Activated CD4-positive, alpha-beta T cell treated with anti-CD3 and anti-CD28 coated beads, Interleukin-2, amount 10 ng/mL, durations not matched to agents 24 days and 14 days (primary cell): ENCODE data around the gene RRAGB. TPM values are rescaled to one million over a fixed set of nuclear protein-coding genes. Genes with fewer than 3 reads are reported as not detected.

Source experiments
- DNase-seq: peaks from one replicate; pipeline ENCODE4 v3.0.0; 2022
- H3K27ac Mint-ChIP-seq: one replicate; pipeline ENCODE4 v1.8.0; 2022; ENCODE audit warnings: mild to moderate bottlenecking, mixed read lengths
- H3K27me3 Mint-ChIP-seq: one replicate; pipeline ENCODE4 v1.8.0; 2022; ENCODE audit warnings: mixed read lengths
- H3K36me3 Mint-ChIP-seq: one replicate; pipeline ENCODE4 v1.8.0; 2022; ENCODE audit warnings: low read depth, mild to moderate bottlenecking, mixed read lengths
- H3K4me1 Mint-ChIP-seq: one replicate; pipeline ENCODE4 v1.8.0; 2021; ENCODE audit warnings: mixed read lengths
- H3K4me3 Mint-ChIP-seq: one replicate; pipeline ENCODE4 v1.8.0; 2022; ENCODE audit warnings: mild to moderate bottlenecking, moderate library complexity, mixed read lengths
- H3K9me3 Mint-ChIP-seq: one replicate; pipeline ENCODE4 v1.8.0; 2021; ENCODE audit warnings: mixed read lengths
- intact Hi-C: fragments of 100-400 bp; cut with micrococcal nuclease; formaldehyde crosslinking; loops from one replicate; pipeline ENCODE4 v1.15.1; 2023
- total RNA-seq: library from RNA; stranded (reverse); gene quantifications from 2 replicates; pipeline ENCODE4 v1.2.3, GENCODE V29; 2022

RRAGB gene
- total RNA-seq, 1 donor from 2014 or later: 8.2 TPM

DNA sequence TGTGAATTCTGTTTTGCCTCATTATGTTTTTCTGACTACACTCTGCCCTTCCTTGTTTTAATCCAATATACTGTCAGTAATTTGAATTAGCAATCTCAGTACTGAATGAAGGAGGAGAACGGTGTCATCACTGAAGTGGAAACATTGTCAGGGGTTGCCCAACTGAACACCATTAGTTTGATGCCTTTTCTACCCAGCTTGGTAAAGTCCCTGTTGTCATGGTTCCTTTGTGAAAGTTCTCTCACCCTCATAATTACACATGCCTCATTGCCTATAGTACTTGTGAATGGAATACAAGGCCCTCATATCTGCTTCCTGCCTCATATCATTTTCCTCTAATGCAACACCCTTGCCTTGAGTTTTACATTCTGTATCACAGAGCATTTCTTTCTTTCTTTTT lies 76.9 kb downstream of the RRAGB start:
- no peaks in the 10 kb centered on the region for H3K9me3 Mint-ChIP-seq
- no peak overlapping the region for H3K27ac Mint-ChIP-seq
- H3K36me3 Mint-ChIP-seq: no peaks in the 10 kb centered on the region
- no peaks in the 10 kb centered on the region for H3K27me3 Mint-ChIP-seq
- no peak for DNase-seq
- H3K4me3 Mint-ChIP-seq: no peak overlapping the region
- intact Hi-C loops: no loop called here
- H3K4me1 Mint-ChIP-seq: no peaks in the 10 kb centered on the region

DNA sequence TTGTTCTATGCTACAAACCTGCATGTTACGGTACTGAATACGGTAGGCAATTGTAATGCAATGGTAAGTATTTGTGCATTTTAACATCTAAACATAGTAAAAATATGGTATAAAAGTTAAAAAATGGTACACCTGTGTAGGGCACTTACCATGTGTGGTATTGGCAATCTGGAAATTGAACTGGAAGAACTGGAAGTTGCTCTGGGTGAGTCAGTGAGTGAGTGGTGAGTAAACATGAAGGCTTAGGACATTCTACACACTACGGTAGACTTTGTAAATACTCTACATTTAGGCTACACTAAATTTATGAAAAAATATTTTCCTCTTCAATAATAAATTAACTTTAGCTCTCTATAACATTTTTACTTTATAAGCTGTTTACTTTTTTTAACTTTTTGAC lies 78.9 kb downstream of the RRAGB start:
- intact Hi-C loops: no loop called here
- DNase-seq: no peak
- no peaks in the 10 kb centered on the region for H3K9me3 Mint-ChIP-seq
- H3K27ac Mint-ChIP-seq: no peak overlapping the region
- no peaks in the 10 kb centered on the region for H3K27me3 Mint-ChIP-seq
- H3K36me3 Mint-ChIP-seq: no peaks in the 10 kb centered on the region
- no peak overlapping the region for H3K4me3 Mint-ChIP-seq
- H3K4me1 Mint-ChIP-seq: no peaks in the 10 kb centered on the region

DNA sequence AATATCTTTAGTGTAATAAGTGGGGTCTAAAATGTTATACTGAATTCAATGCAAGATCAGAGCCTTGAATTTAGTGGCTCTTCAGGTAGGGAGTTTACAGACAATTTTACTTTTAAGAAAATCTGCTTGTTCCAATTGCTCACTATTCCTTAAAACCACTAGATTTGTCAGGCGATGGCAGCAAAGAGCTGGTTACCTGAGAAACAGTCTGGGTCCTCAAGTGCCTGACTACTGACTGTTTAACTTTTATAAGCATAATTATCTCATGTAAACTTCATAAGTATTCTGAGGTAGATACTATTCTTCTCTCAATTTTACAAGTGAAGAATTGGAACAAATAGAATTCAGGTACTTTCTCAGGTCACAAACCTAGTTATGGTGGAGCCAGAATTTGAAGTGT lies 84.3 kb downstream of the RRAGB start:
- intact Hi-C loops: no loop called here
- Mint-ChIP-seq H3K4me3 (no peak overlapping the region), H3K36me3 (no peaks in the 10 kb centered on the region), H3K27me3 (no peaks in the 10 kb centered on the region), H3K4me1 (no peaks in the 10 kb centered on the region), H3K9me3 (no peaks in the 10 kb centered on the region), H3K27ac (no peak overlapping the region)
- no peak for DNase-seq

Other genes starting within 250 kb of the RRAGB start
- gene USP51, start 227.9 kb upstream of the RRAGB start, total RNA-seq: 1.5 and 2.6 TPM in 2 replicates
- gene FOXR2, start 94.3 kb upstream of the RRAGB start, total RNA-seq: not detected in 2 replicates